GM20000 (cell line): Measurements from ENCODE around the gene SLC1A1.
"Not testable (repeated sequence)": the region's sequence is repeated elsewhere in the genome, so short reads cannot be mapped to it uniquely, and the experiment has no call there.

ENCODE experiments used
- DNase-seq: peaks from one replicate; pipeline ENCODE4 v3.0.0; 2012; ENCODE audit warnings: low spot score
- CTCF ChIP-seq: IDR thresholded peaks from 2 replicates; pipeline ENCODE4 v1.5.1; 2012; ENCODE audit warnings: mild to moderate bottlenecking, control low read depth; ENCODE audit errors: extremely low read depth, missing control alignments

SLC1A1 gene

GRCh38 chr9:4537581-4537980 lies 47.3 kb downstream of the SLC1A1 start:
- no peak for DNase-seq
- no peak for TF ChIP-seq CTCF

GRCh38 chr9:4538107-4538506 lies 47.8 kb downstream of the SLC1A1 start:
- no peak for DNase-seq

GRCh38 chr9:4538621-4539020 lies 48.4 kb downstream of the SLC1A1 start:
- no peak for TF ChIP-seq CTCF
- no peak for DNase-seq

More at GRCh38 chr9:4538107-4538506, 47.8 kb downstream of the SLC1A1 start:
- TF ChIP-seq CTCF = no peak

- no peak for TF ChIP-seq CTCF
- no peak for DNase-seq
Observed at GRCh38 chr9:4540425-4540824, 50.2 kb downstream of the SLC1A1 start.

- DNase-seq = no peak
- TF ChIP-seq CTCF = no peak
Observed at GRCh38 chr9:4541281-4541680, 51.0 kb downstream of the SLC1A1 start.

GRCh38 chr9:4541856-4542255 lies 51.6 kb downstream of the SLC1A1 start:
- TF ChIP-seq CTCF = no peak
- no peak for DNase-seq

- not testable (repeated sequence) for DNase-seq
Observed at GRCh38 chr9:4544714-4545113, 54.4 kb downstream of the SLC1A1 start.

GRCh38 chr9:4547016-4547415 lies 56.7 kb downstream of the SLC1A1 start:
- no peak for TF ChIP-seq CTCF
- no peak for DNase-seq
